Stimulated activated CD8-positive, alpha-beta memory T cell treated with anti-CD3 and anti-CD28 coated beads, Interleukin-15, amount 100 ng/mL, for 48 hours (primary cell): ENCODE results near the gene KIAA0930.
A peak's percentile ranks its signal among the peaks of the same experiment; 100 is the strongest.

Experiments used
- DNase-seq, 2 donors: peaks; one replicate each; pipeline ENCODE4 v3.0.0-alpha.2; 2020; ENCODE audit warnings: low read depth in 2 of 2

The KIAA0930 gene

DNA sequence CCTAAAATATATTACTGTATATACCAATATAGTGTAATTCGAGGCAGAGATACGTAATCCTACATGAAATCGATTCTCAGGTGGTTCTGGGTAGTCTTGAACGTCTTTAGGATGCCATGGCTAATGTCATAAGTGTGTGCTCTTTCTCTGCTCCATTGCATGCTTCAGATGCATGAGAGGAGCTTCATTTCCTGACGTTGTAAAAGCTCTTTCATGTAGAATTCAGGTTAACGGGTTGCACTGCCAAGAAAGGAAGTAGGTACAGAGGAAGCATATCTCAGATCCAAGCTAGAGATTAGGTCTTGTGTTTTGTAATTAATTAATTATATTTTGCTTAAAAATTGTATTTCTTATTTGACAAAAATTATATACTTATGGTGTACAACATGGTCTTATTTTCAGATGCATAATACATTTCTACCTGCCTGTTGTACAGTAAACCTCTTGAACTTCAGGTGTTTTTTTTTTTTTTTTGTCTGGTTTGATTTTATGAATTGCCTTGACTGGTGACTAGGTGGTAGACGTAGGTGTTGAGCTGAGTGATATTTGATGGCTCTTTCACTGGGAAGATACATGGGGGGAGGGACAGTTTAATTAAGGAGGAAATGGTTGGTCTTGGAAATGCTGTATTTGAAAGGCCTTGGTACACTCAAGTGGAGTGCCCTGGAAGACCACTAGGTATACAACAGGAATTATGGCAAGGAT lies 67.7 kb downstream of the KIAA0930 start:
- DNase-seq: no peak

DNA sequence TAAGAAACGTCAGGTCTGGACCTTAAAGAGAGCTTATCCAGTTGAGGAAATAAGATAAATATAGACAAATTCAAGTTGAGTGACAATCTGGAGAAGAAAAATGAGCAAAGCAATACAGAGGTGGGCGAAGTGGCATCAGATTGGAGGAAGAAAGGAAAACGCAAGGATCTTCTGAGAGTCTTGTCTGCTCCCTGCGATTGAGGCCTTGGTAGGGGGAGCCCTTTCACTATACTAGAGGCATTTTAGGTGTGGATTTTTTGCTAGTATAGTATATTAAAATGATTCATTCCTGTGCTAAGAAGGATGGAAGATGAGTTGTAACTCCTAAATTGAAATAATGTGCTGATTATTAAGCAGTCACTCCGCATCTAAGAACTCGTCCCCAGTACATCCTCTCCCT lies 68.9 kb downstream of the KIAA0930 start:
- no peak for DNase-seq

DNA sequence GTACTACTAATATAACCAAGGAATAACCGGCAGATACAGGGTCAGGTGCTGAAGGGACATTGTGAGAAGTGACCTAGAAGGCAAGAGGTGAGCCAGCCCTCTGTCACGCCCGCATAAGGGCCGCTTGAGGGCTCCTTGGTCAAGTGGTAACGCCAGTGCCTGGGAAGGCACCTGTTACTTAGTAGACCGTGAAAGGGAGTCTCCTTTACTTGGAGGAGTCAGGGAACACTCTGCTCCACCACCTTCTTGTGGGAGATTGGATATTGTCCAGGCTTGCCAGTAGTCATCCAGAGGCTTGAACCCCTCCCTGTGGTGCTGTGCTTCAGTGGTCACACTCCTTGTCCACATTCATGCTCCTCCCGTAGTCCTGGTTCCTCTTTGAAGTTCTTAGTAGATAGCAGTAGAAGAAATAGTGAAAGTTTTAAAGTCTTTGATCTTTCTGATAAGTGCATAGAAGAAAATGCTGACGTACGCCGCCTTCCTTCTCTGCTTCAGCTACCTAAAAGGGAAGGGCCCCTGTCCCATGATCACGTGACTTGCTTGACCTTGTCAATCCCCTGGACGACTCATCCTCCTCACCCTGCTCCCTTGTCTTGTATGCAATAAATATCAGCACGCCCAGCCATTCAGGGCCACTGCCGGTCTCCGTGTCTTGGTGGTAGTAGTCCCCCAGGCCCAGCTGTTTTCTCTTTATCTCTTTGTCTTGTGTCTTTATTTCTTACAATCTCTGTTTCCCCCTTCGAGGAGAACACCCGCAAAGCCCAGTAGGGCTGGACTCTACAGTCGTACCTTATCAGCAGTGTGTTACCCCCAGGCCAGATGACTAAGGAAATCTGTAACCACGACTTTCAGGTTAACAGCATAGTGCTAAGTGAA lies 70.9 kb downstream of the KIAA0930 start:
- peak in 1 of 2 donors; percentile 12 for DNase-seq

DNA sequence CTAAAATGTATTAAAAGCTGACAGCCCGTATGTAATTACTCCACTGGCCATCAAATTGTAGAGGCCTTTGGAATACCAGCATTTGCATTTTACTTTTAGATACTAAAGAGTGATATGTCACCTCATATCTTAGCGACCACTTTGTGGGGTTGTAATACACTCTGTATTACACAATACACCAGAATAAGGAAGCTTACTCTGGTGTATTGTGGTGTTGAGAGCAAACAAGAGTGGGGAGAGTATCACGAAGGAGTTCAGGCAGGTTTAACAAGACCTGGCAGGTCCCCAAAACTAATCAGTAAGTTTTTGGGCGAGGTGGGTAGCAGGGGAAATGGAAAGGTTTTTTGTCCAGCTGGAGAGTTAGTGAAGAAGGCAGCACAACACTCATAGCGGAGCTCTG lies 73.8 kb downstream of the KIAA0930 start:
- no peak for DNase-seq

DNA sequence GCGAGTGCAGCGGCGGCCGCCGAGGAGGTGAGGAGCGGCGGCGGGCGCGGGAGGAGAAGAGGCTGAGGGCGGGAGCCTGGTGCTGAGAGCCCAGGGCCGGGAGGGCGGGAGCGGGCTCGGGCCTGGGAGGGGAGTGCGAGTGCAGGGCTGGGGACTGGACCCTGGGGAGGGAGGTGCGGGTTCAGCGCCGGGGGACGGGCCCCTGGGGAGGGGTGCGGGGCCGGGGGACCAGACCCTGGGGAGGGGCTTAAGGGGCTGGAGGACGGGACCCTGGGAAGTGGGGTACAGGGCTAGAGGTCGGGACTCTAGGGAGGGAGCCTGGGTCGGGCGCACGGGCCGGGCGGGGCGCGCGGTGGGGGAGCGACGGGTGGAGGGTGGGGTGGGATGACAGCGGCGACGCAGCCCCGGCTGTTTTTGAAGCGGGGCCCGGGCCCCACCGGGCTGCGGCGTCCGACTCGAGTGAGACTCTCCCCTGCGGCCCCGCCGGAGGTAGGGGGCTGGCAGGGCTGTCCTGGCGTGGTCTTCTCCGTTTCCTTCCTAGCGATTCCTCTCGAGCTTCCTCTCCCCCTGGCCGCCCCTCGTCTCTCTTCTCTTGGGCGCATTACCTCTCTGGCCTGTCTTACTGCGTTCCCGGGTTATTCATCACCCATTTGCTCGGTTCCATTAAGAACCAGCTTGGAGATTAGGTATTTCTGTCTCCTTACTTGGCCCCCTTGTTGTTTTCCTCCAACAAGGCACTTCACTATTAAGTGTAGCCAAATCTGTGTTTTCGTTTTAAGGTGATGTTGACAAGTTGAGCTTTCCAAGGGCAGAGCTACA lies 76.2 kb downstream of the KIAA0930 start:
- DNase-seq: peak; percentile 11

DNA sequence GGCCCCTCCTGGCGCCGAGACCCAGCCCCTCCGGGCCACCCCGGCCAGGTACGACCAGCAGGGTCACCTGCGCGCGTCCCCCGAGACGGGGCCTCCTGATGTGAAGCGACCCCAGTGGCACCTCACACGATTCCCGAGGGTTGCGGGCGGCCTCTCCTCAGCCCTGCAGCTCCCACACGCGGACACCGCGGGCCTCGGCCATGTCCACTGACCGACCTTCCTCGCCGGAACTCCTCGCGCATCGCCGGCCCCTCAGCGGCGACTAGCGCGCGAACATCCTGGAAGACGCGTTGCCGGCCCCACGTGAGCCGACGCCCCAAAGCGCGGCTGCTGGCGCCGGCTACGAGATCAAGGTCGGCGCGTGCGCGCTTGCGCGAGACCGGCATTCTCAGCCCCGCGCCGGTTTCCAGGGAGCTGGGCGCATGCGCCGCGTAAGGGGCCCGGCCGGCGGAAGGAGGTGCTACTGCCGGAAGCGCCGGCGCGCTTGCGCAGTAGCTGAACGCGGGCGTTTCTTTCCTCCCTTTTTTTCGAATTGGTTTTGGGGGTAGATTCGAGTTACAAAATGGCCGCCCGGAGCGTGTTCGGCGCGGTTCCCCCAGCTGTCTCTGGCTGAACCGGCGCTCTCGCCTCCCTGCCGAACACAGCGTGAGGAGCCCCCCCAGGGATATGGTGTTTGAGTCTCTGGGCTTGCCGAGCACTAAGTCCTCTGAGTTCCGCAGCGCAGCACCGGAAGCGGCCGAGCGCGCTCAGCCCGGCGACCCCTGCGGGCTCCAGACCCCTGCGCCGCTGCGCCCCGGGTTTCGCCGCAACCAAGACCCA lies 77.0 kb downstream of the KIAA0930 start, which contains the start of gene NUP50:
Gene NUP50 (plus strand): TSS at position 475 of the 819 bp plus-strand sequence. CDS start 4,253 bp downstream, outside the sequence.
- peak; percentile 95 for DNase-seq

DNA sequence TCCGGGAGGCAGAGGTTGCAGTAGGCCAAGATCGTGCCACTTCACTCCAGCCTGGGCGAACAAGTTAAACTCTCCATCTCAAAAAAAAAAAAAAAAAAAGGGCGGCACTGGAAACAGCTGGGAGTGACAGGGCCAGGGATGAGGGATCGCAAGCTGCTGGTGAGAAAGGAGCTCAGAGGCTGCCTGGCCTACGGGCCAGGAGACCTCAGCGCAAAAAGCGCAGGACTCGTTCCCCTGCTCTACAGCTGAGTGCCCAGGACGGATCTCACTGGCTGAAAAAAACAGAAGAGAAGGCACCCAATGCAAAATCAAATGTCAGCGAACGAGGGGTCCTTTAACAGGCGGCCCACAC lies 77.6 kb downstream of the KIAA0930 start:
- no peak for DNase-seq

DNA sequence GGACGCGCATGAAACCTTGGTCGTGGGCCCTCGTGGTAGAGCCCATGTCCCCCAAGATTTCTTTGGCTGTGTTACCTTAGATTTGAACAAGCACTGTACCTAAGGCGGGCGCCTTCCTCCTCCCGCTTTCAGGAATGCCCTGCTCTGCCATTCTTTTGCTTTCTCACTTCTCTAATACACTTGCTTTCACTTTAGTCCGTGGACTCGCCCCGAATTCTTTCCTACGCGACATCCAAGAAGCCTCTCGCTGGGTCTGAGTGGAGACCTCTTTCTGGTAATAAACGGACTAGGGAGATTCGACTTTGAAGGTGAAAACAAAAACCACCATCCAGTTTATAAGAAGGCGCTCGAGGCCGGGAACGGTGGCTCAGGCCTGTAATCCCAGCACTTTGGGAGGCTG lies 78.2 kb downstream of the KIAA0930 start:
- DNase-seq: no peak

DNA sequence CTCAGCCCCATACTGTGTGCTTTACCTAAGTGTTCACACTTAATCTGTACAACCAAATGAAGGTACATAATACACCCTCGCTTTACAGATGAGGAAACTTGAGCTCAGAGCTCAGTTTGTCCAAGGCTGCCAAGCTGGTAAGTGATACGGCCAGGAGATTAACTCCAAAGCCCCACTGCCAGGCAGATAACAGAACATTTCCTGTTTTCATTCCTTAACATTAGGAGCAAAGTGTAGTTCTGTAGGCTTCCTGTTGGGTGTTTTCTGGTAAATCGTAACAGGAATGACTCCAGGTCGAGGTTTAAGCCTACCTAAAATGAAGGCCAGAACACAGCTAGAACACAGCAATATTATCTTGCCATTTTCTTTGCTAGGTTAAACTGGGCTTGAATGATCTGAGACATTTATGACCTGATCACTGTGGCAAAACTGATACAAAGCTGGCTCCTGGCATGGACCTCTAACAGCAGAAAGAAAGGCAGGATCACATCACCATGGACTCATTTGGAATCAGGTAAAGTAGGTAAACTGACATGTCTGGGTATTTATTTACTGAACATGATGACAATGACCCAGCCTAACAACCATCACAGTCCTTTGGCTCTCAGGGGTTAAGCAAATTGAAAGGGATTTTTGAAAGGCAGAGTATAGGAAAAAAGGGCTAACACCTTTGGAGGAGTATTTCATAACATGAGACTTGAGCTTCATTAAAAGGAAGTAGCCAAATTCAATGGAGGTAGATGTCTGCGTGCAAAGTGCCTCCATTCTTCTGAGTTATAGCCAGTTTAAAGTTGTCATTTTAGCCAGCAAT lies 80.8 kb downstream of the KIAA0930 start:
- no peak for DNase-seq

DNA sequence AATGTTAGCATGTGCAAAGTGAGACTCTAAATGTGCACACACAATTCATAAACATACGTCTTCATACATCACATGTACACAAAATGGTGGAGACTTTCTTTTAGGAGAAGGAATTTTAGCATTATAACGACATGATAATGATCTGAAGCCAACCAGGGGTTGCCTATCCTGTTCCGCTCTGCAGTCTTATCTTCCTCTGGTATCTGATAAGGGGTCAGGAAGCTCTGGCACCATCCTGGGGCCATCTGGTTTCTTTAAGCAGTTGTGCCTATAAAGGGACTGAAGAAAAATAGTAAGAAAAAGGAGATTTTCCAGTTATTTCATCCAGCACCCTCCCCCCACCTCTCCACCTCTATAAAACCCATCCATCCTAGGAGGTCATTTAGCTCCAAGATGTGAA lies 82.8 kb downstream of the KIAA0930 start:
- DNase-seq: no peak

DNA sequence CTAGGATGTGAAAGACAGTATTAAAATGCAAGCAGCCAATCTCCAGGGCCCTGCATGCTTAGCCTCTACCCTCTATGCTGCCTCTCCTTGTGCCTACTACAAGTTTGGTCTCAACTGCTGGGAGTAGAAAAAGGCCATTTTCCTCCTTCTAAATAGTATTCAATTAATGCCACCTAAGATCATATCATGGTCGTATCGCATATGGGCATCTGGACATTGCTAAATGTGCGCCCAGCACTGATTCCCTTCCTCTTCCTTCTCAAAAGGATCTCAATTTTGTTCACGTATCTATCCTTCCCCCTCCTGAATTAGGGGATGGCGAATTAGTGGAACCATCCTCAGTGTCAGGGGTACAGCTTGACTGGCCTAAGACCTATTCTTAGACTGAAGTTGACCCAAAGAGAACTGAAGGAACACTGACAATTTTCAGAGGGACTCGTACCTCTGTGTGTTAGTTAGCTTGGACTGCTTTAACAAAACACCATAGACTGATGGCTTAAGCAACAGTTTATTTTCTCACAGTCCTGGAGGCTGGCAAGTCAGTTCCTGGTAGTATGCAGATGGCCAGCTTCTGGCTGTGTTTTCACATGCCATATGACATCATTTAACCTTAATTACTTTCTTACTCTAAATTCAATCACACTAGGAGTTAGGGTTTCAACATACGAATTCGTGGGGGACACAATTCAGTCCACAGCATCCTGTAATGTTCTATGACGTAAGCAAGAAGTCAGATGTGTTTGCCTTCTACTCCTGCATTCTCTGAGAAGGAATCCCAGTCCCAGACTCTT lies 85.4 kb downstream of the KIAA0930 start:
- DNase-seq: no peak

DNA sequence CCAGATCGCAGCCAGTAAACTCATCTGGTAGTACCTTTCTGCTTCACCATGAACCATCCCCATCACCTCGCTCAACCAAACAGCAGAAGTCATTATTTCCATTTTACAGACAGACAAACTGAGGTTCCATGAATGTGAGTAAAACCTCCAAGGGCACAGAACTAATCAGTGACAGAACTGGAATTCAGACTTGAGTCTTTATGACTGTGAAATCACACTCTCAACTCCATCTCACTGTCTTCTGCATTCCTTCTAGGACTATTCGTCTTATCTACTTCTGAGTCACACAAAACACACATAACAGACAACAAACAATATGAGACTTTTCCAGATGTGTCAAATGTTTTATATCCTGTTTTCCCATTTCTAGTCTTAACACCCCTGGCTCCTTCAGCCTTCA lies 86.3 kb downstream of the KIAA0930 start:
- no peak for DNase-seq

DNA sequence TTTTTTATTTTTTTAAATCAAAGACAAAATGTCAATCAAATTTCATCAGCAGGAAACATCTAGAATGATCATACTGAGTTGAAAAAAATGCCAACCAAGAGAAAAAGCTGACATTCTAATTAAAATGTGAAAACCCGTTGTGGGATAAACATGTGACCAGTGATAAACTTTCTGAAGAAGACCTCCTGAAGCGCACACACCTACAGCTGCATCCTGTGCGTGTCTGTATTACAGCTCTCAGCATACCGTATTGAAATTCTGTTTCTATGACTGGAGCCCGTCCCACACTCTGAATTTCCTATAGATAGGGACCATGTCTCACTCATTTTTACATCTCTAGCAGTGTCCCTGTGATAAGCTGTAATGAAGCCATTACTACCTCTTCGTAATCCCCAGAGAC lies 89.2 kb downstream of the KIAA0930 start:
- DNase-seq: no peak

DNA sequence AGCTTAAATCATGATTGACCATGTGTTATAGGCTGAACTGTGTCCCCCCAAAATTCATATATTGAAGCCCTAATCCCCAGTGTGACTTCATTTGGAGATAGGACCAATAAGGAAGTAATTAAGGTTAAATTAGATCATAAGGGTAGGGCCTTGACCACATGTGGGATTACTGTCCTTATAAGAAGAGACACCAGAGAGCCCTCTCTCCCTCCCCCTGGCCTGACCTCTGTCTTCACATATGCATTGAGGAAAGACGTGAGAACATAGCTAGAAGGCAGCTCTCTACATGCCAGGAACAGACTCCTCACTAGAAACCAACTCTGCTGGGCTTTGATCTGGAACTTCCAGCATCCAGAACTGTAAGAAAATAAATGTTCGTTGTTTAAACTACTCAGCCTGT lies 90.6 kb downstream of the KIAA0930 start:
- no peak for DNase-seq

DNA sequence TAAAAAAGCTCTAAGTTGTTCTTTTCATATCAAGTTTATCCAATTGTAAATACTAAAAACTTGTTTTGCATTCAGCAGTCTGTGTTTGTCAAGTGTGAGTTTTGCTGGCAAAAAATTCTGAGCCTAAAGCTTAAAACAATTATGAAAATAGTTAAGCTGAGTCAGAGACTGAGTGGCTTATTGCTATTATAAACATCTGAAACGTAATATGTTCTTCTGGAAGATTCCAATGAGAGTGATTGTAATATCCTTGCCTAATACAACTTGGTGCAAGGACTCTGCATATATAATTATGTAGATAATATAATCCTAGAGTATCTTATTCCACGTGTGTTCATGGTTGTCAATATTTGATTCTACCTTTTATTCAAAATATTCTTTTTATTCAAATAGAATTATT lies 91.0 kb downstream of the KIAA0930 start:
- no peak for DNase-seq

DNA sequence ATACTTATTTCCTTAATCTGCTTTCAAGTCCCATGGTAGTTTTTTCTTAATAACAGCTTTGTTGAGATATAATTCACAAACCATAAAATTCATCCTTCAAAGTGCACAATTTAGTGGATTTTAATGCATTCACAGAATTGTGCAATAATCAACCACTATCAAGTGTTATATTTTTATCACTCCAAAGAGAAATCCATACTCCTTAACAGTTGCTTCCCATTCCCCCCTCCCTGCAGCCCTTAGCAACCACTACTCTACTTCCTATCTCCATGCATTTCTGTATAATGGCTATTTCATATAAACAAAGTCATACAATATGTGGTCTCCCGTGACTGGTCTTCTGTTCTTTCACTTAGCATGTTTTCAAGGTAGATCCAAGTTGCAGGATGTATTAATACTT lies 95.8 kb downstream of the KIAA0930 start:
- DNase-seq: no peak

DNA sequence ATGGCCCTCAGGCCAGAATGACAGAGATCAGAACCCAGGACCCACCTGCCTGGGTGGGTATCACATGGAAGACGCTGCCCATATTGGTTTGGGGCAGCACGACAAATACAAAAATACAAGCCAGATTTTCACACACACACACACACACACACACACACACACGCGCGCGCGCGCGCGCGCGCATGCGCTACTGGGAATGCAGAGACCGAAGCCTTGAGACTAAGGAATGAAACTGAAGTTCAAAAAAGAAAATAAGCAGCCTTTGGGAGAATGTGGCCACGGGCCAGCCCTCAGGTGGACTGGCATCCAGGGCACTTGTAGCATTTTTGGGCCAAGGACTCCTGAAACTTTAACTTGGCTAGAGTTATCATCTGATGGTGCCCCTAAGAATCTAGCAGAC lies 98.3 kb downstream of the KIAA0930 start:
- DNase-seq: no peak
